ENCODE data around the gene KAT7. TPM values are rescaled to one million over a fixed set of nuclear protein-coding genes. Genes with fewer than 3 reads are reported as not detected.

KAT7 gene
- total and polyA plus RNA-seq, 10 of the 15 experiments (the other 5 are each of a cell fraction or from before 2014, with no cell fraction given), result 6.6 to 45.8 (median 26.3) TPM

DNA sequence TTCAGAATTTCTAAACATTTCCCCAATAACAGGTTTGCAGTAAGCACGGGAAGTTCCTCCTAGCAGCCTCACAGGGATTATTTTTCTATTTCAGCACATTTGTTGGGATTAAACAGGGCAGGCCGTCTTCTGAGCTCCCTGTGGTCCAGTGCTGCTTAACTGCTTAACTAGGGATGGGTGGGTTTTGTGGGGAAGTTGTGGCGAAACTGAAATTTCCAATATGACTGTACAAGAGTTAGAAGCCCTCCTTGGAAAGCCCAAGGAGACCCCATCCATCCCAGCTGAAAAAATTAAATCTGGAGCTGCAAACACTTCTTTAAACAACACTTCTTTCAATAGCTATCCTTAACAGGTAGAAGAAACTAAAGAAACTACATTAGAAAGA, 46.8 kb upstream of the KAT7 start (continued):
- TF ChIP-seq, protein P1, sequence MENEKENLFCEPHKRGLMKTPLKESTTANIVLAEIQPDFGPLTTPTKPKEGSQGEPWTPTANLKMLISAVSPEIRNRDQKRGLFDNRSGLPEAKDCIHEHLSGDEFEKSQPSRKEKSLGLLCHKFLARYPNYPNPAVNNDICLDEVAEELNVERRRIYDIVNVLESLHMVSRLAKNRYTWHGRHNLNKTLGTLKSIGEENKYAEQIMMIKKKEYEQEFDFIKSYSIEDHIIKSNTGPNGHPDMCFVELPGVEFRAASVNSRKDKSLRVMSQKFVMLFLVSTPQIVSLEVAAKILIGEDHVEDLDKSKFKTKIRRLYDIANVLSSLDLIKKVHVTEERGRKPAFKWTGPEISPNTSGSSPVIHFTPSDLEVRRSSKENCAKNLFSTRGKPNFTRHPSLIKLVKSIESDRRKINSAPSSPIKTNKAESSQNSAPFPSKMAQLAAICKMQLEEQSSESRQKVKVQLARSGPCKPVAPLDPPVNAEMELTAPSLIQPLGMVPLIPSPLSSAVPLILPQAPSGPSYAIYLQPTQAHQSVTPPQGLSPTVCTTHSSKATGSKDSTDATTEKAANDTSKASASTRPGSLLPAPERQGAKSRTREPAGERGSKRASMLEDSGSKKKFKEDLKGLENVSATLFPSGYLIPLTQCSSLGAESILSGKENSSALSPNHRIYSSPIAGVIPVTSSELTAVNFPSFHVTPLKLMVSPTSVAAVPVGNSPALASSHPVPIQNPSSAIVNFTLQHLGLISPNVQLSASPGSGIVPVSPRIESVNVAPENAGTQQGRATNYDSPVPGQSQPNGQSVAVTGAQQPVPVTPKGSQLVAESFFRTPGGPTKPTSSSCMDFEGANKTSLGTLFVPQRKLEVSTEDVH (IDR thresholded peaks at IDR 0.05; ENCODE audit: low read depth, partially characterized antibody), result no peak
- TF ChIP-seq SRF (IDR thresholded peaks at IDR 0.05; ENCODE audit: low read depth in 2 of 2, low read length in 2 of 2) (0 out of 4 replicates have a peak, but pooled peaks of 1 of the 2 experiments have one; percentile 2), IKZF1 (conservative IDR thresholded peaks at IDR 0.05) (0 out of 2 replicates have a peak, but pooled peaks have one; percentile 66), ZZZ3 (IDR thresholded peaks at IDR 0.05; ENCODE audit: control insufficient read depth, insufficient read length, low read depth) (no peak), NFXL1 (IDR thresholded peaks at IDR 0.05; ENCODE audit: borderline replicate concordance) (no peak), HDAC6 (IDR thresholded peaks at IDR 0.05; ENCODE audit: unreplicated experiment) (no peak), ZNF24 (IDR thresholded peaks at IDR 0.05) (no peak), CBFB (IDR thresholded peaks at IDR 0.05; ENCODE audit: low read depth) (no peak; the same call in none of the 2 replicates), PAX5 (IDR thresholded peaks at IDR 0.05; ENCODE audit: borderline replicate concordance, low read depth, low read length) (no peak), NFIC (IDR thresholded peaks at IDR 0.05; ENCODE audit: low read depth, low read length) (peak; percentile 46), BRCA1 (IDR thresholded peaks at IDR 0.05; ENCODE audit: low read depth, low read length) (no peak), RB1 (IDR thresholded peaks at IDR 0.05; ENCODE audit: borderline replicate concordance) (no peak), SP1 (IDR thresholded peaks at IDR 0.05; ENCODE audit: low read depth, low read length) (no peak), RELA (IDR thresholded peaks at IDR 0.05; ENCODE audit: borderline replicate concordance, partially characterized antibody) (no peak), BMI1 (IDR thresholded peaks at IDR 0.05; ENCODE audit: borderline replicate concordance) (no peak), RUNX3 (IDR thresholded peaks at IDR 0.05; ENCODE audit: low read length) (peak; percentile 86), GABPA (IDR thresholded peaks at IDR 0.05; ENCODE audit: low read depth) (no peak), FOXM1 (IDR thresholded peaks at IDR 0.05; ENCODE audit: low read depth, low read length) (no peak; the same call in 1 of the 2 replicates)
- TF ChIP-seq, protein P2, sequence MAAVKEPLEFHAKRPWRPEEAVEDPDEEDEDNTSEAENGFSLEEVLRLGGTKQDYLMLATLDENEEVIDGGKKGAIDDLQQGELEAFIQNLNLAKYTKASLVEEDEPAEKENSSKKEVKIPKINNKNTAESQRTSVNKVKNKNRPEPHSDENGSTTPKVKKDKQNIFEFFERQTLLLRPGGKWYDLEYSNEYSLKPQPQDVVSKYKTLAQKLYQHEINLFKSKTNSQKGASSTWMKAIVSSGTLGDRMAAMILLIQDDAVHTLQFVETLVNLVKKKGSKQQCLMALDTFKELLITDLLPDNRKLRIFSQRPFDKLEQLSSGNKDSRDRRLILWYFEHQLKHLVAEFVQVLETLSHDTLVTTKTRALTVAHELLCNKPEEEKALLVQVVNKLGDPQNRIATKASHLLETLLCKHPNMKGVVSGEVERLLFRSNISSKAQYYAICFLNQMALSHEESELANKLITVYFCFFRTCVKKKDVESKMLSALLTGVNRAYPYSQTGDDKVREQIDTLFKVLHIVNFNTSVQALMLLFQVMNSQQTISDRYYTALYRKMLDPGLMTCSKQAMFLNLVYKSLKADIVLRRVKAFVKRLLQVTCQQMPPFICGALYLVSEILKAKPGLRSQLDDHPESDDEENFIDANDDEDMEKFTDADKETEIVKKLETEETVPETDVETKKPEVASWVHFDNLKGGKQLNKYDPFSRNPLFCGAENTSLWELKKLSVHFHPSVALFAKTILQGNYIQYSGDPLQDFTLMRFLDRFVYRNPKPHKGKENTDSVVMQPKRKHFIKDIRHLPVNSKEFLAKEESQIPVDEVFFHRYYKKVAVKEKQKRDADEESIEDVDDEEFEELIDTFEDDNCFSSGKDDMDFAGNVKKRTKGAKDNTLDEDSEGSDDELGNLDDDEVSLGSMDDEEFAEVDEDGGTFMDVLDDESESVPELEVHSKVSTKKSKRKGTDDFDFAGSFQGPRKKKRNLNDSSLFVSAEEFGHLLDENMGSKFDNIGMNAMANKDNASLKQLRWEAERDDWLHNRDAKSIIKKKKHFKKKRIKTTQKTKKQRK (IDR thresholded peaks at IDR 0.05; ENCODE audit: low read depth, low read length), result no peak
- TF ChIP-seq, protein P3, sequence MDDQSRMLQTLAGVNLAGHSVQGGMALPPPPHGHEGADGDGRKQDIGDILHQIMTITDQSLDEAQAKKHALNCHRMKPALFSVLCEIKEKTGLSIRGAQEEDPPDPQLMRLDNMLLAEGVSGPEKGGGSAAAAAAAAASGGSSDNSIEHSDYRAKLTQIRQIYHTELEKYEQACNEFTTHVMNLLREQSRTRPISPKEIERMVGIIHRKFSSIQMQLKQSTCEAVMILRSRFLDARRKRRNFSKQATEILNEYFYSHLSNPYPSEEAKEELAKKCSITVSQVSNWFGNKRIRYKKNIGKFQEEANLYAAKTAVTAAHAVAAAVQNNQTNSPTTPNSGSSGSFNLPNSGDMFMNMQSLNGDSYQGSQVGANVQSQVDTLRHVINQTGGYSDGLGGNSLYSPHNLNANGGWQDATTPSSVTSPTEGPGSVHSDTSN (IDR thresholded peaks at IDR 0.05; ENCODE audit: insufficient replicate concordance, low read depth, low read length), result no peak
- TF ChIP-seq, protein P4, sequence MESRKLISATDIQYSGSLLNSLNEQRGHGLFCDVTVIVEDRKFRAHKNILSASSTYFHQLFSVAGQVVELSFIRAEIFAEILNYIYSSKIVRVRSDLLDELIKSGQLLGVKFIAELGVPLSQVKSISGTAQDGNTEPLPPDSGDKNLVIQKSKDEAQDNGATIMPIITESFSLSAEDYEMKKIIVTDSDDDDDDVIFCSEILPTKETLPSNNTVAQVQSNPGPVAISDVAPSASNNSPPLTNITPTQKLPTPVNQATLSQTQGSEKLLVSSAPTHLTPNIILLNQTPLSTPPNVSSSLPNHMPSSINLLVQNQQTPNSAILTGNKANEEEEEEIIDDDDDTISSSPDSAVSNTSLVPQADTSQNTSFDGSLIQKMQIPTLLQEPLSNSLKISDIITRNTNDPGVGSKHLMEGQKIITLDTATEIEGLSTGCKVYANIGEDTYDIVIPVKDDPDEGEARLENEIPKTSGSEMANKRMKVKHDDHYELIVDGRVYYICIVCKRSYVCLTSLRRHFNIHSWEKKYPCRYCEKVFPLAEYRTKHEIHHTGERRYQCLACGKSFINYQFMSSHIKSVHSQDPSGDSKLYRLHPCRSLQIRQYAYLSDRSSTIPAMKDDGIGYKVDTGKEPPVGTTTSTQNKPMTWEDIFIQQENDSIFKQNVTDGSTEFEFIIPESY (IDR thresholded peaks at IDR 0.05), result no peak

All from GM12878 (cell line).